GM19467 (cell line): ENCODE results near the gene PTPA.

Source experiments
- ATAC-seq: cut with Tn5 transposase; IDR thresholded peaks from one replicate; pipeline ENCODE4 v1.9.1; 2021; ENCODE audit warnings: mild to moderate bottlenecking, moderate library complexity; ENCODE audit not compliant: unreplicated experiment

Gene PTPA

DNA sequence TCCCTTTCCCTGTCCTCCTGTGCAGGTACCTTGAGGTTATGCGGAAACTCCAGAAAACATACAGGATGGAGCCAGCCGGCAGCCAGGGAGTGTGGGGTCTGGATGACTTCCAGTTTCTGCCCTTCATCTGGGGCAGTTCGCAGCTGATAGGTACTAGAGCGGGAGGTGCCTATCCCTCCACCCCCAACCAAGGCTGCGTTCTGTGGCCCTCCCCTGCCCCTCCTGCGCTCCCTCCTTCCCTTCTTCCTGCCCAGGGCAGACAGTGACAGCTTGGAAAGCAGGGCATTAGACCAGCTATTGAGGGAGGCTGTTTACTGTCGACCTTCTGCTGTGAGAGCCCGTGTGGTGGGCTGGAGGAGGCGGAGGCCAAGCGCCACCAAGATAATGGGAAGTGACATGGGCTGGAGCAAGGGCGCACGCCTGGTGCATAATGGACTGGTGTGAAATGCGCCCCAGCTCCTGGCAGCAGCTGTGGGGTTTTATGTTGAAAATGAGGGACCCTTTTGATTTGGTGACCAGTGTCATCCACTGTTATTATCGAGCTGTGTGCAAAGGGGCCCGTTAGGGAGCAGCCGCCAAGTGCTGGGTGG is 25.3 kb downstream of the PTPA start:
- ATAC-seq: no peak

DNA sequence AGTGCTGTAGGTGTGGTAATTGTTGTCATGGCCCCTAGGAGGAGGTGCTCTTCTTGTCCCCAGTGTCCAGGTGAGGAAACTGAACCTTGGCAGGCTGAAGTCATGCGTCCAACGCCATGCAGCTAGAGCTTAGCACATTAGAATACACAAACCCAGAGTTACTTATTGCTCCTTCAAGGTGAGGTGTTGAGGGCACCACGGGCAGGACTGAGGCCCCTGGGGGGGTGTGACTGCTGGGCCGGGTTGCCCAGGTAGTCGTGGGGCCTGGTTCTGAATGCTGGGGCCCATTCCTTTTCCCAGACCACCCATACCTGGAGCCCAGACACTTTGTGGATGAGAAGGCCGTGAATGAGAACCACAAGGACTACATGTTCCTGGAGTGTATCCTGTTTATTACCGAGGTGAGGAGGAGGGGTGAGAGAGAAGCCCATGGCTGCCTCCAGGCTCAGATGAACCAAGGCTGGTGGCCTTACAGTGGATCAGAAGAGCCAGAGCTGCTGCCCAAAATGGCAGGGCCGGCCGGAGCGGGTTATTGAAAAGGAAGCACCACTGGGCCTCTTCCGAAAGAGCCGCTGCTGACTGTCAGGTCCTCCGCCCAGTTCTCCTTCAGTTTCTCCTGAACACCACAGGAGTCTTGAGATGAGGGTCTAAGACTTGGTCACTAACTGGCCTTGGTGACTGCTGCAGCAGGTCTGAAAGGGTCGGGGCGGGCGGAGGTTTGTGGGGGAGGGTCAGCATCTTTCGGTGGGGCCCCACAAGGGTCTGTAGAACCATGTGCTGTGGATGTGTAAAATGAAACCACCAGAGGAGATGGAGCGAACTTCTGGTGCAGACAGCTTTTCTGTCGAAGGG is 26.3 kb downstream of the PTPA start:
- ATAC-seq: no peak

DNA sequence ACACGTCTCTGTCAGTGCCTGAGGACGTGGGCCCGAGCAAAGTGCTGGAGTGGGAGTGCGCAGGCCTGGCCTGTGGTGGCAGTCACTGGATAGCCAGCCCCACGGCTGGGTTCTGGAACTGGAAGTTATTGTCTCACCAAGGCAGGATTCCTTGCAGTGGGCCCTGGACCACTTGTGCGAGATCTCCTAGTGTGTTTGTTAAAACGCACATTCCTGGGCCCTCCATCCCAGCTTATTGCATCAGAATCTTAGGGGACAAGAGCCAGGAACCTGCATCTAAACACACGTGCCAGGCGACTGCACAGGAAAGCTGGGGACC is 26.9 kb downstream of the PTPA start:
- no peak for ATAC-seq

DNA sequence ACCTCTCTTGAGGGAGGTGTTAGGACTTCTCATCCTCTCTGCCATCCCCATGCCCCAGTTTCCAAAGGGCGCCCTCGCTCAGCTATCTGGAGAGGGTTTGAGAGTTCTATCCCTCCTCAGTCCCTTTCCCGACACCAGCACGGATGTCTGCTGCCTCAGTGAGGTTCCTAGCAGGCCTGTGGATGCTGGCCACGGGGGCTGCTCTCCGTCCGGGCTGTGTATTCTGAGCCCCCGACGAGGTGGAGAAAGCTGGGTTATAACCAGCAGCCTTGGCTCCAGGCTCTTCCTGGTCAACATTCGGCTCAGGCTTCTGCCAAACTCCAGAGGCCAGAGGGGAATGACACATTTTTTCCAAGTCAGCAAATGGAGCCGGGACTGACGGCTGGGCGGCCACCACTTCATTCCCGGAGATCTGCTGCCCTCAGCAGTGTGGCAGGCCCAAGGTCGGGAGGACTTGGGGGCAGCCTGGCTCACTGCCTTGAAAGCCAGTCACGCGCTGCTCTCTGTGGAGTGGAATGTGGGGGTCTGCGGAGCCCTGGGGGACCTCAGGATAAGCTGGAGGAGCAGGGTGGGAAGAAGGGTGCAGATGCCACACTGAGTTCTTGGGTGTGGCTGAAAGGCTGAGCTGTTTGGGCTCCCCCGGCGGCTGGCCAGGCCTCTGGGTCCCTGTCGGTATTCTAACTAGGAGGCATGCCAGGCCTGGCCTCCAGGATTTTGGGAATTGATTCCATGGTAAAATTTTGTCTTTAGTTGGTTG is 27.4 kb downstream of the PTPA start:
- ATAC-seq: no peak

DNA sequence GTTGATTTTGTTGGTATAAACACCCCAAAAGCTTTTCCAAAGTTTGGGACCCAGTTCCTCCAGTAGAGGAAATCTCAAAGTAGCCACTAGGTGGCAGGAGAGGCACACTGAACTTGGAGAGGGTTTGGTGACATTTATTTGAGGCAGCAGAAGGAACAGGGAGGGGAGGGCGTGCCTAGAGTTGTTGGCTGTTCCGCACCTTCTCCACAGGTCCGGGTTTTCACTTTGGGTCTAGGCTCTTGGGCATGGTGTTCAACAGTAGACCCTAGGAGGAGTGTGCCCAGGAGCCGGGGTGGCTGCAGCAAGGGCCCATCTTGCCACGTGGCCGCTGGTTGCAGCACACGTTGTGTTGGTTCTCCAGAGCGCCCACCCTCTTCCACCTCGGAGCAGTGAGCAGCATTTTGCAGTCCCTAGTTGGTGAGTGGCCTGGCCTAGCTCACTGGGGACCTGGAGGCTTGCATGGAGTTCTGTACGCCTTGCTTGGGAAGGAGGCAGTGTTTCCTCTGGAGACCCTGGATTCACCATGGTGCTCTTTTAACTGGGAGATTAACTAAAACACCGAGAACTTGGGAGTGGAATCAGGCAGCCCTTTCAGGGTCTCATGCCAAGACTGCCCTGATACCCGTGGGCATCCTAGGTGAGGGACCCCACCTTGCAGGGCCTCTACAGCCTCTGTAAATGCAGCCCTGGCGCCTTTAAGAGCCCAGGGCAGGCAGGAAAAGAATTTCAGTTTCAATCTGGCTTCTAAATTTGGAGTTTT is 28.2 kb downstream of the PTPA start:
- no peak for ATAC-seq

DNA sequence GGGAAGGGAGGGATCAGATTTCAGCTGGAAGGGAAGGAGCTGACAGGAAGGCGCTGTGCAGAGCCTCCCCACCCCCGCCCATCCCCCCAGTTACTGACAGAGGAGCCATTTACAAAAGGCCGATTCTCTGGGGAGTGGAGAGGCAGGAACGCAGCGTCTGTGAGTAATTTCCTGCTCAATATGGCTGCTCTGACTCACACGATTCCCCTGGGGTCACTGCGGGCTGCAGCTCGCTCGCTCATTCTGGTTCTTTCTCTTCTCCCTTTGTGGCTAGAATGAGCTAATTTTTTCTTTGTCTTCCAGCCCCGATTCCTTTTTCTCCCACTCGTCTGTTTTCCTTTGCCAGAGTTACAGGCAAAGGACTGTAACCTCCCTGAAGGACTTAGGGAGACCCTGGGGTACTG is 28.8 kb downstream of the PTPA start:
- ATAC-seq: peak; percentile 47

DNA sequence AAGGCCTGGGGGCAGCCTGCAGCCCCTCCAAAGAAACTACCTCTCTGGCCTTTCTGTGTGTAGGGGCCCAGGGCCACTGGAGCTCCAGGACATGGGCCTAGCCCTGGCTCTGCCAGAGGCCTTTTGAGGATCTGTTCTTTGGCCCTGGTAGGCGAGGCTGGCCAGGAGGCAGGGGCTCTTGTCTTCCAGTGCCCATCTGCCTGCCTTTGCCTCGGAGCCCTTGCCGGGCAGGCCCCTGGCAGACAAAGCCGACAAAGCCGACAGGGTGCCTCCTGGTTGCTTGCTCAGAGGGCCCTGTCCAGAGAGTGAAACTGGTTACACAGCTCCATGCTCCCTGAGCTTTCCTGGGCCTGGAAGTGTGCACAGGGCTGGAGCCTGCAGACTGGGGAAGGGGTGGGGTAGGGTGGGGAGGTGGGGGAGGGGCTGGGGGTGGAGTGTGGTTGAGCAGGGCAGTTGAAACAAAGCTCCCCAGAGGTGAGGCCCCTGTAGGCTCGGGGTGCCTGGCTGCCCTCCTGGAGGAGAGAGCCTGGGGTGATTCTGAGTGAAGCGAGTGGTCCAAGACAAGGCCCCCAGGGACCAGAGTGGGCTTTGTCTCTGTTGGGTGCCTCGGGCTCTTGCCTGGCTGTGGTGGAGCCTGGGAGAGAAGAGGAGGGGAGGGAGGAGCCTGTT is 29.3 kb downstream of the PTPA start:
- peak; percentile 10 for ATAC-seq

DNA sequence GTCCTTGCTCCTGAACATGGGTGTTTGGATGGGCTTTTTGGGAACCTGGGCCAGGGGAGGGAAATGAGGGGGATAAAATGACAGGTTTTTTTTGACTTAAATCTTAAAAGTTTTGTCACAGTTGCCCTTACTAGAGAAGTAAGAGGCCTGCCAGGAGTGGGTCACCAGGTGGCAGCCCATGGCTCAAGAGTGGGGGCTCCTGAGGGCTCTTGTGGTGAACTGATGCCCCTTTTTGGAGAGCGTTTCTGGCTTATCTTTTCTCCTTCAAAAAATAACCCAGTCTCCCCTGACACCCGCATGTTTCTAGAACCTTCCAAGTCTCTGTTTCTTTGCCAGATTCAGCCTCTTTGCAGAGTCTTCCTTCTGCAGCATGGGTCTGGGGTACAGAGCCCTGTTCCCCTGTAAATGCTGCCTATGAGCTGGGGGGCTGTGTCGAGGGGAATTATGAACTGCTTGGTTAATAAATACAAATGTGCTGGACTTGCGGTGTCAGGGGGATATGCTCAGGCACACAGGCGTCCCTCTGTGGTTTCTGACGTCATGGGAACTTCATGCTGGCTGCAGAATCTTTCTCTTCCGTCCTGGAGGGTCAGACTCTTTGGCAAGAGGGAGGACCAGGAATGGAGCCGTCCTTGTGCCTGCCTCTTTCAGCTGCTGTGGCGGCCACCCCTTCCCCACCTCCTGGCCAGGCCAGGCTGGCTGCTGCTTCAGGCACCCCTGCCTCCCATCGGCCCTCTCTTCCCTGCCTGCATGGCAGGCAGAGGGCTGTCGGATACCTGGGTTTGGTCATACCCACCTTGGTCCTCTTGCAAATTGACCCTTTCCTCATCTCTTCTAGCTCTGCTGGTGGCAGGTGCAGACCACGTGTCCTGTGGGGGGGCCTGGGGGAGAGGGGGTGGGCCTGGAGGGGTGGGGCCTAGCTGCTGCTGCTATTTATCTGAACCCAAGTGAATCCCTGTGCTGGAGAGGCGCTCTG is 30.1 kb downstream of the PTPA start:
- no peak for ATAC-seq

DNA sequence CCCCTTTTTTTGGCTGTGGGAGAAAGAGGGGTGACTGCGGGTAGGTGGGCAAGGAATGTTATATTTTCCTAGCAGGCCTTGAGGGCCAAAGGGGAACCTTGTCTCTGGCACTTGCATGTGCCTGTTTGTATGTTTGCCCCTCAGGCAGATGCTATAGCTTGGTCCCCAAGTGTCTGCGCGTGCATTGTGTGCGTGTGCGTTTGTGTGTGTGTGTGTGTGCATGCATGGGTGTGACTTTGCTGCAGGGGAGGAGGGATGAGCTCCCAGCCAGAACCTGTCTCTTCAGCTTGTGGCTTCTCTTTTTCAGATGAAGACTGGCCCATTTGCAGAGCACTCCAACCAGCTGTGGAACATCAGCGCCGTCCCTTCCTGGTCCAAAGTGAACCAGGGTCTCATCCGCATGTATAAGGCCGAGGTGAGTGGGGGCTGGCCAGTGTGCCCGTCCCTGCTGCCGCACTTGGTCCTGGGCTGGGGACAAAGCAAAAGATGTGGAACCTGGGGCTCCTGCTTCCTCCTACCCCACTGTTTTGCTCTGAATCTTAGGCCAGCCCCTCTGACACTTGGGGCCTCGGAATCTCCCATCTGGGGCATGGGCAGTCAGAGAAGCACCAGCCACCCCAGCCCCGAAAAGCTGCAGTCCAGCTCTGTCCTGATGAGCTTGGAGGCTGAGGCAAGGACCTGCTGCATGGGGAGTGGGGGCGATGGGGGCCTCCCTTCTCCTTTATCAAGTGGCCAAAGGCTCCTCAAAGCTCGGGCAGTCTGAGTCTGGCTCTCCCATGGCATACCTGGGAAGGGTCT is 31.1 kb downstream of the PTPA start:
- no peak for ATAC-seq

DNA sequence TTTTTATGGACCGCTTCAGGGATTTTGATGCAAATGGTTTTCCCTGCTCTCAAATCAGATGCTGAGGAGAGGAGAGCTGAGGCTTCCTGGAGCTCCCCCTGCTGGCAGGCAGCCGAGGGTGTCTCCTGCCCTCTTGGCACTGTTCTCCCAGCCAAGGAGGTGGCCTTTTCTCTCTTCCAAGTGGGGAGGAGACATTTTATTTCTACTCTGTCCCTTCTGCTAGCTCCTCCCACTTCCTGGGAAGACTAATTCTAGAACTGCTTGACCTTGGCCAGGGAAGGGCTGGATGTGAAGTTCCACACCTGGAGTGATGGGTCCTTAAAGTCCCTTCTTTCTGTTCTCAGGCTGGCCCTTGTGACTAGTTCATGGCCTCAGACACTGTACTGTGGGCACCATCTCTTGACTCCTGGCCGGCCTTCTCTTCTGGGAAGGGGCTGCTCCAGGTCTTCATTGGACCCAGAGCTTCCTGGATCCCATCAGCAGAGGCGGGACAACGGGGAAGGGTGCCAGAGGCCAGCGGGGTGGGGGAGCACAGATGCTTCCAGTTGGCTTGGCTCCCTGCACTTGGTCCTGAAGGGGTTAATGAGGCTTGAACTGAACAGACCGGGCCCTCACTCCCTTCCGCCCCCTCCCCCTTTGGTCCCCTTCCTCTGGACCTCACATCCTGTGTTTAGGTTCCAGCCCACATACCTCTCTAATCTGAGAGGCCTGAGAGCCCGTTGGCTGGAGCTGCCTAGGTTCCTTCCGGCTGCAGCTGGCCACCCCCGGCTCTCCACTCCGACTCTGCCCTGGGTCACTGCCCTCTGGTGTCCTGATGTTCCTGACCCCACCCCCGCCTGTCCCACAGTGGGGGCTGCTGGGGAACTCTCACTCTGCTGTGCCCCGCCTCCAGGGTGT is 32.1 kb downstream of the PTPA start:
- ATAC-seq: no peak

DNA sequence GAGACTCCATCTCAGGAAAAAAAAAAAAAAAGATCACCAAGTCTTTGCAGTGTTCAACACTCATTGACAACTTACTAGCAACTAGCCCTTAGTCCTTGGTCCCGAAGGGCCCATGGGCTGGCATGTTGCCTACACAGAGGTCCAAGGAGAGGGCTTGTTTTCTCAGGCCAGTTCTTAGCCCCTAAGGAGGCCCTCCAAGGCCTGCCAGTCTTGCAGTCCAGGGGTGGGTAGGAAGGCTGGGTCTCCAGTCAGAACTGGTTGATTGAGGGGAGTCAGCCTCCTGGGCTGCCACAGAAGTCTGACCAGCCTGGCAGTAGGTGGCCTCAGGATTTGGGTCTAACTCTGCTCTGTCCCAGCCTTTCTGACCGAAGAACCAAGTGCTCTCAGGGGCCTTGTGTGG is 34.1 kb downstream of the PTPA start:
- ATAC-seq: no peak

DNA sequence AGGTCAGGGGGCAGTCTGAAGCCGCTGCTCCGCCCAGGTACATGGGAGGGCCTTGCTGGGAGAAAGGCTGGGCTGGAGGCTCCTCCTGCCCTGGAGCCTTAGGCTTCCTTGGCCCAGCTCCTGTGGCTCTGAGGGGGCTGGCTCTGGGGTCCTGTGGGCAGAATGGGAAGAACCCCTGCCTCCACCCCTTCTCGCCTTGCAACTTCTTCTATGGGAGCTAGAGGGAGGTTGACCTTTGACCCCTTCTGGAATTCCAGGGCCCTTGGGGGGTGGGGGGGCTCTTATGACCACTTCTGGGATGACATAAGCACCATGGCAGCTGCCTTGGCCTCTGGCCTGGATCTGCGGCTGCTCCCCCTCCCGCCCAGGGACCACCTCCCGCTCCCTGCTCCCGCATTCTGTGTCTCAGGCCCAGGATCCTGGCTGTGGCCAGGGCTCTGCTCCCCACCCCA is 34.7 kb downstream of the PTPA start:
- no peak for ATAC-seq

DNA sequence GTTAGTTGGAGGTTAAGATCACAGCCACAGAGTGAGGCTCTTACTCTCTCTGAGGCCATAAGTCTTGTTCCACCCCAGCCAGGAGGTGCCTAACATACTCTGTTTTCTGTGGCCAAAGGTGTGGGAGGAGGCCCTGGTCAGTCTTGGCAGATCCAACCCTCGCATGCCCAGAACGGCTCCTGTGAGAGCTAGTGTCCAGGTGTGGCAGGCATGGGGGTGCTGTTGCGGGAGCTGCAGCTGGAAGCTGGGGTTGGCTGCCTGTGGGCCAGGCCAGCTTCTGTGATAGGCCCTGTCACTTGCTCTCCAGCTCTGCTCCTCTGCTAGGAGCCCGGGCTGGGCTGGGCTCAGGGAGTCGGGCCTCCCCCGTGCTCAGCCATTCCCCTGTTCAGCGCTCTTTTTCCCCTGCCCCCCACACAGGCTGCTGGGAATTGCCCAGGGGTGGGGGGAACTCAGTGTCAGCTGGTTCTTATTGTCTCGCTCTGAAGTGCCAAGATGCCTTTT is 35.3 kb downstream of the PTPA start:
- no peak for ATAC-seq

DNA sequence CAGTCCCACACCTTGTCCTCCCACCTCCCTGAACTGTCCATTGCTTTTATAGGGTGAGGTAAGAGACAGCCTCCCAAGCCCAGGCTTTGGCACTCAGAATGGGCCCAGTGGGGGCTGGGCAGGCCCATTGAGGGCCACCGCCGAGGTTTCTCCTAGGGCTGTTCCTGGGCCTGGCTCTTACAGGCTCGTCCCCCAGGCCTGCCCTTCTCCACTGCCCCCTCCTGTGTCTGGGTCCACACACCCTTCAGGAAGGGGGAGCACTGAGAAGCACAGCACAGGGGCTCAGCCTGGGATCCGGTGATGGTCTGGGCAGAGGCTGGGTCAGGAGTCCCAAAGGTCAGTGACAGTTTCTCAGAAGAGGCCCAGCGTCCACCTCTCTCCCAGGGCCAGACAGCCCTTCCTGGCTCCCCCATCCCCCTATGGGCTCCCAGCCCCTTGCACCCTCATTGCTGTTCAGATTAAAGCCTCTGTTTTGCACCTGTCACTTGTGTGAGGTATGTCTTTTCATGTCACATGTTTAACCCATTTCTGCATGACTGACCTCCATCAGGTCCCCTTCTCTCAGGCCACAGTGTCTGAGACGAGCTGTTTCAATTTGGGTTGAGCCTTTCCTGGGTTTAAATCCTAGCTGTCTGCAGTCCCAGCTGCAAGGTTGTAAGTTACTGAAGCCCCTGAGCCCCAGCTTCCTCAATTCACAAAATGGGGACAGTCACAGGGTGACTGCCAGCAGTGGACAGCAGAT is 37.4 kb downstream of the PTPA start:
- no peak for ATAC-seq

DNA sequence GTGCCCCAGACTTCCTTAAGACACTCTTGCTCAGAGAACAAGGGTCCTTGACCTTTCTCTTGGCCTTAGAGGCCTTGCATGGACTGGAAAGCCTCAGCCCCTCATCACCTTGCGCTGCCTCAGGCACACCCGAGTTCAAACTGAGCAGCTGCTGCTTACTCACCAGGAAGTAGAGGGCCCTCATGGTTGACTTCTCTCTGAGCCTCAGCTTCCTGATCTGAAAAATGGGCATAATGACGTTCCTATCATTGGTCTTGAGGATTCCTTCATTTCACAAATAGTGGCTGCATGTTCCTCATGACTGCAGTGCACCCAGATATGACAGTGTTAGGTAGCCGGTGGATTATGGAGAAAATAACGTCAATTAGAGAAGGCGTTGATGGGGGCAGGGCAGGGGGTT is 38.2 kb downstream of the PTPA start:
- no peak for ATAC-seq

DNA sequence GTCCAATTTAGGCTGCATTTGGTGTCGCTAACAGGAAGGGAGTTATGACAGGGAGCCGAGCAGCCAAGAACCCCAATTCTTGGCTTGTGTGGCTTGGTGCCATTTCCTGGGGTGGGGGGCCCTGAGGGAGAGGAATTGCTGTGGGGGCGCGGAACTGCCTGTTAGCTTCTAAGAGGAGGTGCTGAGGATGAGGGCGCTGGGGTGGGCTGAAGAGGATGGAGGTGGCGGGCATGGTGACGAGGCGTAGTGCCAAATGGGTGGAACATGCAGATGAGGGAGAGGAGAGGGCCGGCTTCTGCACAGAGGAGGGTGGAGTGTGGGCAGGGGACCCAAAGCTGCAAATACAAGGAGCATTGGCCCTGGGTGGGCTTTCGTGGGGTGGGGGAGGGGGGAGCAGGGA is 38.9 kb downstream of the PTPA start:
- no peak for ATAC-seq

DNA sequence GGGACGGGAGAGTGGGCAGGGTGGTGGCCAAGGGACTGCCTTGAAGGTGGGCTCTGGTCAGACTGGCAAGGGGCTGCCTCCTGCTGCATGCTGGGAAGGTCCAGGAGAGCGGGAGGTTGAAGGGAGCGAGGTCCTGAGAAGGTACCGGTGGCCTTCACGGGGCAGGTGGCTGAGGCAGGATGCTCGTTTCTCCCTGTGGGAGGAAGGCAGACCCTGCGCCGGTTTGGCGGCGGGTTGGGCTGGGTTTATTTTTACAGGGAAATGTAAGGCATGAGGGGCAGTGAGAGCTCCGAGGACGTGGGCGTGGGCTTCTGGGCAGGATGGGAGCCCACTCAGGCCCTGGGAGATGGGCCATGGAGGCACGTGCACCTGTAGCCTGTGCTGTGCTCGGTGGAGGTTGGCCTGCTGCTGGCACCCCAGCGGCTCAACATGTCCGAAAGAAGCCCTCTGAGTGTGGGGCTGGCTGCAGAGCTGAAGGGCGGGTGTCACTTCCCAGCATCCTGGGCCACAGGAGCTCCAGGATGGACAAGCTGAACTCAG is 39.5 kb downstream of the PTPA start:
- no peak for ATAC-seq
